ENCODE results near the gene OR2AJ1.

The OR2AJ1 gene

GRCh38 chr1:247962911-247963588 is 38.4 kb downstream of the OR2AJ1 start:
- DNase-seq, result no peak

- DNase-seq, result no peak
Observed at GRCh38 chr1:247964933-247965332, 40.2 kb downstream of the OR2AJ1 start, which contains the start of gene OR2AK2. Gene OR2AK2 (plus strand): TSS chr1:247965233. CDS start chr1:247965377, 144 bp downstream.

GRCh38 chr1:247966532-247967204 is 42.0 kb downstream of the OR2AJ1 start:
- peak; percentile 24 to 46 (median 44) for DNase-seq

Measured in suppressor macrophage treated with lipopolysaccharide for 1 hour (primary cell).